ENCODE measurements around the gene TPPP. TPM values are rescaled to one million over a fixed set of nuclear protein-coding genes. Genes with fewer than 3 reads are reported as not detected.

TPPP gene
- total RNA-seq, 1 donor = 12.9 TPM

- peak; percentile 84 to 89 (median 84) for DNase-seq (ENCODE audit: low read depth in 2 of 3, low spot score in 2 of 3)
Observed at GRCh38 chr5:611731-612486, 81.2 kb downstream of the TPPP start, which contains the start of gene CEP72. Gene CEP72, plus strand, starts transcription at chr5:612340. Its CDS starts 22 bp downstream, at chr5:612362.

DNA sequence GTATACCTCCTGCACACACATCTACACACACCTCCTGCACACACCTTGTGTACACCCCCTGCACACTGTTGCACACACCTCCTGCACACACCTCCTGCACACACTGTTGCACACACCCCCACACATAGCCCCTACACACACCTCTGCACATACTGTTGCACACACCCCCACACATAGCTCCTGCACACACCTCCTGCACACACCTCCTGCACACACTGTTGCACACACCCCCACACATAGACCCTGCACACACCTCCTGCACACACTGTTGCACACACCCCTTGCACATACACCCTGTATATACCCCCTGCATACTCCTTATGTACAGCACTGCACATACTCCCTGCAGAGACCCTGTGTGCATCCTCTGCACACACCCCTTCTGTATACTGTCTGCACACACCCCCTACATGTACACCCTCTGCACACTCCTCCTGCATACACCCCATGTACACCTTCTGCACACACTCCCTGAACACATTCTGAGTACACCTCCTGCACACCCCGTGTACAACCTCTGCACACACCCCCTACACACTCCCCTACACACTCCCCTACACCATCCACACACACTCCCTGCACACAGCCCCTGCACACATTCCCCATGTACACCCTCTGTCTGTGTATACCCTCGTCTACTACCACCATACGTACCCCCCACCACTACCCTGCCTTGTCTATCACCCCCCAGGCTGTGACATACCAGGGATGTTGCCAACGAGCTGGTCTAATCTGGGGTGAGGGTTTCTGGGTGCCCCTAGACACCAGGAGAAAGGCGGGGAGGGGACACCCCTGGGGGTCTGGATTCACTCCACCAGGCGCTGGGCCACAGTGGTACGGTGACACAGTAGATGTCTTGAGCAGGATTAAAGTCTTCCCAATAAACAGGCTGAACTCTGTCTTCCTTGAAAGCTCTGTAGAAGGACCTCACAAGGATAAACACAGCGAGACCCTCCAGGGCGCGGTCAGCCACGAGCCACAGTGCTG lies 82.1 kb downstream of the TPPP start:
- DNase-seq (ENCODE audit: low read depth in 2 of 3, low spot score in 2 of 3) = no peak

- DNase-seq (ENCODE audit: low read depth in 2 of 3, low spot score in 2 of 3) = no peak
Observed at GRCh38 chr5:610011-610743, 83.0 kb downstream of the TPPP start.

Other genes with a start within 250 kb of the TPPP start
- 3.5 TPM for gene SLC9A3, start 168.9 kb downstream of the TPPP start, total RNA-seq
- gene CEP72, start 81.0 kb downstream of the TPPP start, total RNA-seq = 5.9 TPM
- 1.6 TPM for gene ZDHHC11B, start 91.4 kb upstream of the TPPP start, total RNA-seq
- gene ZDHHC11, start 157.6 kb upstream of the TPPP start, total RNA-seq = 5.9 TPM
- 34.2 TPM for gene BRD9, start 199.4 kb upstream of the TPPP start, total RNA-seq
- 4.8 TPM for gene TRIP13, start 199.5 kb upstream of the TPPP start, total RNA-seq